Measurements from ENCODE around the gene PDE8A. TPM values are rescaled to one million over a fixed set of nuclear protein-coding genes. Genes with fewer than 3 reads are reported as not detected.

The PDE8A gene
- total RNA-seq, 1 experiment from 2014 or later, result 65.9 TPM

GRCh38 chr15:85116066-85116465 is 134.4 kb downstream of the PDE8A start:
- no peak overlapping the region for H3K27ac Mint-ChIP-seq (ENCODE audit: unreplicated experiment)
- BruUV-seq (replicated peaks), result no TSS peak
- H3K27me3 Mint-ChIP-seq (ENCODE audit: unreplicated experiment), result no peaks in the 10 kb centered on the region
- H3K9me3 Mint-ChIP-seq (ENCODE audit: low read depth, unreplicated experiment), result no peaks in the 10 kb centered on the region
- intact Hi-C loops (cut with micrococcal nuclease; ENCODE audit: unreplicated experiment), result no loop called here
- CTCF ChIA-PET, result interaction anchor here (0.7 kb wide), 1 partner anchor 293 kb away, joined by 3 read pairs; no protein-coding TSS in a partner anchor
- no peak overlapping the region for H3K4me3 Mint-ChIP-seq (ENCODE audit: low read depth, unreplicated experiment)
- TF ChIP-seq CTCF (IDR thresholded peaks at IDR 0.05; ENCODE audit: unreplicated experiment), result no peak
- peak; percentile 38 for DNase-seq
- peaks cover 8% of the 10 kb centered on the region for H3K4me1 Mint-ChIP-seq (ENCODE audit: low read depth, unreplicated experiment)
- peaks cover 20% of the 10 kb centered on the region for H3K36me3 Mint-ChIP-seq (ENCODE audit: insufficient read depth, unreplicated experiment)

- no peak overlapping the region for H3K27ac Mint-ChIP-seq (ENCODE audit: unreplicated experiment)
- CTCF ChIA-PET, result interaction anchor here (0.7 kb wide), 1 partner anchor 294 kb away, joined by 3 read pairs; no protein-coding TSS in a partner anchor
These were observed 134.8 kb downstream of the PDE8A start for GRCh38 chr15:85116494-85116893.

GRCh38 chr15:85116925-85117646 is 135.4 kb downstream of the PDE8A start:
- H3K9me3 Mint-ChIP-seq (ENCODE audit: low read depth, unreplicated experiment), result no peaks in the 10 kb centered on the region
- no peak overlapping the region for H3K4me3 Mint-ChIP-seq (ENCODE audit: low read depth, unreplicated experiment)
- H3K36me3 Mint-ChIP-seq (ENCODE audit: insufficient read depth, unreplicated experiment), result peaks cover 24% of the 10 kb centered on the region
- CTCF ChIA-PET, result no interaction called here
- DNase-seq, result no peak
- no TSS peak for BruUV-seq (replicated peaks)
- no peak for TF ChIP-seq CTCF (IDR thresholded peaks at IDR 0.05; ENCODE audit: unreplicated experiment)
- H3K27ac Mint-ChIP-seq (ENCODE audit: unreplicated experiment), result no peak overlapping the region
- H3K27me3 Mint-ChIP-seq (ENCODE audit: unreplicated experiment), result no peaks in the 10 kb centered on the region
- H3K4me1 Mint-ChIP-seq (ENCODE audit: low read depth, unreplicated experiment), result peaks cover 8% of the 10 kb centered on the region
- intact Hi-C loops (cut with micrococcal nuclease; ENCODE audit: unreplicated experiment), result no loop called here

More at GRCh38 chr15:85116494-85116893, 134.8 kb downstream of the PDE8A start:
- no peak for DNase-seq
- Mint-ChIP-seq H3K9me3 (ENCODE audit: low read depth, unreplicated experiment) (no peaks in the 10 kb centered on the region), H3K36me3 (ENCODE audit: insufficient read depth, unreplicated experiment) (peaks cover 20% of the 10 kb centered on the region), H3K27me3 (ENCODE audit: unreplicated experiment) (no peaks in the 10 kb centered on the region), H3K4me3 (ENCODE audit: low read depth, unreplicated experiment) (no peak overlapping the region), H3K4me1 (ENCODE audit: low read depth, unreplicated experiment) (peaks cover 8% of the 10 kb centered on the region)
- no TSS peak for BruUV-seq (replicated peaks)
- no peak for TF ChIP-seq CTCF (IDR thresholded peaks at IDR 0.05; ENCODE audit: unreplicated experiment)
- intact Hi-C loops (cut with micrococcal nuclease; ENCODE audit: unreplicated experiment), result no loop called here

- no peak for DNase-seq
- CTCF ChIA-PET, result no interaction called here
- Mint-ChIP-seq H3K27ac (ENCODE audit: unreplicated experiment) (no peak overlapping the region), H3K36me3 (ENCODE audit: insufficient read depth, unreplicated experiment) (peaks cover 24% of the 10 kb centered on the region), H3K9me3 (ENCODE audit: low read depth, unreplicated experiment) (no peaks in the 10 kb centered on the region), H3K4me1 (ENCODE audit: low read depth, unreplicated experiment) (peaks cover 8% of the 10 kb centered on the region), H3K27me3 (ENCODE audit: unreplicated experiment) (no peaks in the 10 kb centered on the region), H3K4me3 (ENCODE audit: low read depth, unreplicated experiment) (no peak overlapping the region)
- no peak for TF ChIP-seq CTCF (IDR thresholded peaks at IDR 0.05; ENCODE audit: unreplicated experiment)
- intact Hi-C loops (cut with micrococcal nuclease; ENCODE audit: unreplicated experiment), result no loop called here
- no TSS peak for BruUV-seq (replicated peaks)
These were observed 136.5 kb downstream of the PDE8A start for GRCh38 chr15:85118173-85118572.

Measured in Calu3 (cell line).